ENCODE data around the gene DIO3.
A peak's percentile ranks its signal among the peaks of the same experiment; 100 is the strongest.
"Not testable (repeated sequence)": the region's sequence is repeated elsewhere in the genome, so short reads cannot be mapped to it uniquely, and the experiment has no call there.

The DIO3 gene

GRCh38 chr14:101559250-101559623, 2.1 kb upstream of the DIO3 start:
- no peak for DNase-seq (ENCODE audit: low spot score)

DNA sequence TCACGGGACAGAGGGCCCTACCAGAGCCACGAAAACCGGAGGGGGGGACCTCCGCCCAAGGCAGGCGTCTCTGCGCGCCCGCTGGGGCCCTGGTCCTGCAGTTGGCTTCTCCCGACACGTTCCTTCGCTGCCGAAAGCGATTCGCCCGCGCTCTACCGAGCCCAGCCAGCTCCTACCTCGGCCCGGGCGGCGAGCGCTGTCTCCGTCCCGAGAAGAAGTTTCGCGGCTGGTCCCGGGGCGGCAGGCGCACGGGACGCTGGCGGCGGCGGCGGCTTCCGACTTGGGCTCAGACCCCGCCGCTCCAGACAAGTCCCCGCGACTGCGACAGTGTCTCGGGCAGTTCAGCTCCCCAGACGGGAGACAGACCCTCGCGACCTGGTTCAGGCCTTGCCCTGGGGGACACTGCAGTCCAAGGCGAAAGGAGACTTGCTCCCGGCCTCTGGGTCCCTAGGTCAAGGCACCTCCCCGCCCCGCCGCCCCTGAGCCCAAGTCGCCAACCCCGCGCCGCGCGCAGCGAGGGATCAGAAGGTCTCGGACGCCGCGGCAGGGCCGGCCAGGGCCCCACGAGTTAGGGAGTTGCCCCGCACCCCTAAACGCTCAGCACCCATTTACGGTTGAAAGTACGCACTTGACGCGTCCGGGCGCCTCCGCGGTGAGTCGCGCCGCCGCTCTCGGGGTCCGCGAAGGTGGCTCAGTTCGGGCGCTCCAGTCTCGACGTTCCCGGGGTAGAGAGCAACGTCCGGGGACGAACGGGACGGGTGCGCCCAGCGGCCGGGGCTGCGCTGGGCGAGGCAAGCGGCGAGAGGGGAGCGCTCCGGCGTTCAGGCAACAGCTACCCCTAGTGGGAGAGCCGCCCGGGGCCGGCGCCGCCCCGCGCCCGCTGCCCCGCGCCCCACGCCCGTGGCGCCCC, 1.4 kb upstream of the DIO3 start:
- DNase-seq (ENCODE audit: low spot score): peak; percentile 84

DNA sequence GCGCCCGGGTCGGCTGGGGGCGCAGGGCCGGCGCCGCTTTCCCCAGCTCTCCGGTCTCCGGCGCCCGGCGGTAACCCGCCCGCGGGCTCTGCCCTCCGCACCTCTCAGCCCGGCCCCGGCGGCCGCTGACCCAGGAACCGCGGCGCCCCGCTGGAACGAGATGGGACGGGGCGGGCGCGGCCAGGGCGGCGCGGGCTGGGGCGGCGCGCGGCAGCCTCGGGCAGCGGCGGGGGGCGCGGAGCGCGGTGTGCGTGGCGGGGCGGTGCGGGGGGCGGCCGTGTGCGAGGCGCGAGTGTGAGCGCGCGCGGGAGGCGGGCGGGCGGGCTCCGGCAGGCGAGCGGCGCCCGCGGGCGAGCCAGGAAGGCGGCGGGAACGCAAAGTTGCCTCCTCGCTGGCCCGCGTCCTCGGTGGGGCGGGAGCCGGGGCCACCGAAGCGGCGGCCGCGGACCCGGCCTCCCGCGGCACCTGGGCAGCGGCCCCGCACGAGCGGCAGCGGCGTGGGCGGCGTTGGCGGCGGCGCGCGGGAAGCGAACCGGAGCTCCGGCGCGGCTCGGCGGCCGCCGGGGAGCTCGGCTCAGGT, 671 bp upstream of the DIO3 start:
- no peak for DNase-seq (ENCODE audit: low spot score)

- no peak for DNase-seq (ENCODE audit: low spot score)
Measured at GRCh38 chr14:101561897-101562490, 699 bp downstream of the DIO3 start.

- no peak for DNase-seq (ENCODE audit: low spot score)
Measured at GRCh38 chr14:101562659-101563351, 1.5 kb downstream of the DIO3 start.

DNA sequence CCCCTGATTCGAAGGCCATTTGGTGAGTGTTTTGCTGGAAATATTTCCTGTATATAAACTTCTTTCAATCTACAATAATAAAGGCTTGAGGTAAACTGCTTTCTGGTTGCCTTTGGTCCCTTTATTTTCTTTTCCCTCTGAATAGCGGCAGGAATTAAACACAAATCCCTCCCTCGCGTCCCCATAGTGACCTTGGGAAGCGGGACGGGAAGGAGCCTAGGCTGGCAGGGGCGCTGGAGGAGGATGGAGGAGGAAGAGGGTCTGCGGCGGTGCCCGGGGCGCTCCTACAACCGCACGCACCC, 2.0 kb downstream of the DIO3 start:
- no peak for DNase-seq (ENCODE audit: low spot score)

- DNase-seq (ENCODE audit: low spot score): no peak
Measured at GRCh38 chr14:101563654-101564443, 2.6 kb downstream of the DIO3 start.

GRCh38 chr14:101564444-101564776, 3.1 kb downstream of the DIO3 start:
- DNase-seq (ENCODE audit: low spot score): no peak

GRCh38 chr14:101564819-101565698, 3.8 kb downstream of the DIO3 start:
- DNase-seq (ENCODE audit: low spot score): no peak

DNA sequence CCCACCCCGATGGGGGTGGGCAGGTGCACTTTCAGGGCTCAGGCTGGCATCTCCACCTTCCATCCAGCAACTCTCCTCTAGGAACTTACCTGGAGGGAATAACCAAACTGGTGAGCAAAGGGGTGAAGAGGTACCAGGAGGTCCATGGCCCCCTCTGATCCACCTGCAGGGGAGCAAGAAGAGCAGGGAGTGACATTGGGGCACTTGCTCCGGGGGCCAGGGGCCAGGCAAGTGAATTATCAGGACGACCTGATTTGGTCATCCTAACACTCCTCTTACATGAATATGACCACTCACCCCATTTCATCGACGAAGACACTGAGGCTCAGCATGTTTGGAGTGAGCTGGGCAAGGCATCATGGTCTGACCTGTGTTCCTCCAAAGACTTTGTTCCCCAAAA, 6.0 kb downstream of the DIO3 start:
- DNase-seq (ENCODE audit: low spot score): no peak

DNA sequence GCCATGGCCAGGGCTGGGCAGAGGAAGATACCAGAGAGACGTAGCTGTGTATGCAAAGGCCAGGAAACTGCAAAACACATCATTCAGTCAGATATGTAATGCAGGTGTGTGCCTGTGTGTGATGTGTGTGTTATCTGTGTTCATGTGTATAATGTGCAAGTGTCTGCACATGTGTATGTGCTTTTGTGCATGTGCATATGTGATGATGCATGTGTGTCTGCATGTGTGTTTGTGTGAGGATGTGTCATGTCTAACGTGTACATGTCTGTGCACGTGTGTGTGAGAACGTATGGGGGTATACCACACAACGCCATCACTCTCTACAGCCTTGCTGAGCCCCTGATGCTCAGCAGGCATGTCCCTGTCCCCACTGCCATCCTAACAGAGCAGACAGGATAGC, 9.7 kb downstream of the DIO3 start:
- no peak for DNase-seq (ENCODE audit: low spot score)

DNA sequence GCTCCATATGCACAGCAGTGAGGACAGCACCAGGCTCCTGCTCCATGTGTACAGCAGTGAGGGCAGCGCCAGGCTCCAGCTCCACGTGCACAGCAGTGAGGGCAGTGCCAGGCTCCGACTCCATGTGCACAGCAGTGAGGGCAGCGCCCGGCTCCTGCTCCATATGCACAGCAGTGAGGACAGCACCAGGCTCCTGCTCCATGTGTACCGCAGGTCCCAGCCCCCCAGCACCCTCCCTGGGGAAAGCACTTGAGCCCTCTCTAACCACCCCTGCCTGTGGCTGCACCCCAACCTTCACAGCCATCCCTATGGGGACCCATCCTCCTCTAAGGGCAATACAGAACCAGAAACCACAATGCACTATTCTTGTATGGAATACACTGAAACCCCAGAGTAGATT, 11.2 kb downstream of the DIO3 start:
- DNase-seq (ENCODE audit: low spot score): not testable (repeated sequence)

- no peak for DNase-seq (ENCODE audit: low spot score)
Measured at GRCh38 chr14:101573289-101573688, 12.0 kb downstream of the DIO3 start.

DNA sequence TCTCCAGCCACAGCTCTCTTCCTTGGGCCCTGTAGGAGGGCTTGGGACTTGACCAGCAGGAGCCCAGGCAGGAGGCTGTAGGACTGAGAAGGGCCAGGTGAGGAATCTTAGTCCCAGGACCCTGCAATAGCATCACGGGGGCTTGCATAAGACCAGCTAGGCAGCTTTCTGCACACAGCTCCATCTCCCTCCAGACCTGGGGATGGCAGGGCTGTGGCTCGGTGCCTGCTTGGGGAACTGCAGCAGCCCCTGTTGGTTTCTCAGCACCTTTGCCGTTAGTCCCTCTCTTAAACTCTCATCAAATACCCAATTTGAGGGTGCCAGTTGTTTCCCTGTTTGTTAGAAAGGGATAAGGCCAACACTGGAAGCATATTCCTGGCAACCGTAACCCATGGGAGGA, 14.3 kb downstream of the DIO3 start:
- no peak for DNase-seq (ENCODE audit: low spot score)

DNA sequence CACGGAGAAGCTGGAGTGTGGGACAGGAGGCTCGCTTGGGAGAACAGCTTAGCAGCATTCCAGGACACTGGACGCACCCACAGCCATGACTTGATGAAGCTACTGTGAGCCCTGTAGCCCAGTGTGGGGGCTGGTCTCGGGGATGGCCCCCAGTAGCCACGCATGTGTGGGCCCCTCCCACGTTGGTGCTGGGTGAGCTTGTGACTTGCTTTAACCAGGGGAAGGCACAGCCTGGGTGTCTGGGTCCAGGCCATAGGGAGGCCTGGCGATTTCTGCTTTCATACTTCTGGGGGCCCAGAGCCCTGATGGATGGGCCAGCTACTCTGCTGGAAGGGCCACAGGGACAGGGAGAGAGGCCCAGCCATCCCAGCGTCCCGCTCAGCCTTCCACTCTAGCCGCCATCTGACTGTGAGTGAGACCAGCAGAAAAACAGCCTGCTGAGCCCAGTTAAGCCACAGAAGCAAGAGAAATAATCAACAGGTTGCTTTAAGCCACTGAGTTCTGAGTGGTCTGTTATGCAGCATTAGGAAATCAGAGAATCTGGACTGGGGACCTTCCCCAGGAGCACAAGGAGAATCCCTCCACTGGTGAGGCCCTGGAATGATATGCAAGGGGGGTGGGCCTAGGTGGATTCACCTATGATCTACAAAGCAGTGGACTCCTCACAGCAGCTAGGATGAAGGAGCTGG, 16.1 kb downstream of the DIO3 start:
- DNase-seq (ENCODE audit: low spot score): no peak

DNA sequence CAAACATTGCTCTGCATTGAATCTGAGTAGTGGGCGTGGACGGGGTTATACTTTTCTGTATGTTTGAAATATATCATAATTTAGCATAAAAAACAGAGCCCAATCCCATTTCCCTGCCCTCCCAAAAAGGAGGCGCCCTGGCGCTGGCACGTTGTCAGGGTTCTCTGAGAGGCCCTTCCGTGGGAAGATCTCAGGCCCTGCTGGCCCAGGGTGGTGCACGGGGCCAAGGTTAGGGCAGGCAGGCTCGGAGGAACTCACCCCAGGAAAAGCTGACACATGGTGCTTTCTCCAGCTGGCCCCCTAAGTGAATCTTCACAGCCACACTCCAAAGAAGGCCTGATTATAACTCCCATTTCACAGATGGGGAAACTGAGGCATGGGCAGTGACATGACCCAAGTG, 17.2 kb downstream of the DIO3 start:
- DNase-seq (ENCODE audit: low spot score): no peak

DNA sequence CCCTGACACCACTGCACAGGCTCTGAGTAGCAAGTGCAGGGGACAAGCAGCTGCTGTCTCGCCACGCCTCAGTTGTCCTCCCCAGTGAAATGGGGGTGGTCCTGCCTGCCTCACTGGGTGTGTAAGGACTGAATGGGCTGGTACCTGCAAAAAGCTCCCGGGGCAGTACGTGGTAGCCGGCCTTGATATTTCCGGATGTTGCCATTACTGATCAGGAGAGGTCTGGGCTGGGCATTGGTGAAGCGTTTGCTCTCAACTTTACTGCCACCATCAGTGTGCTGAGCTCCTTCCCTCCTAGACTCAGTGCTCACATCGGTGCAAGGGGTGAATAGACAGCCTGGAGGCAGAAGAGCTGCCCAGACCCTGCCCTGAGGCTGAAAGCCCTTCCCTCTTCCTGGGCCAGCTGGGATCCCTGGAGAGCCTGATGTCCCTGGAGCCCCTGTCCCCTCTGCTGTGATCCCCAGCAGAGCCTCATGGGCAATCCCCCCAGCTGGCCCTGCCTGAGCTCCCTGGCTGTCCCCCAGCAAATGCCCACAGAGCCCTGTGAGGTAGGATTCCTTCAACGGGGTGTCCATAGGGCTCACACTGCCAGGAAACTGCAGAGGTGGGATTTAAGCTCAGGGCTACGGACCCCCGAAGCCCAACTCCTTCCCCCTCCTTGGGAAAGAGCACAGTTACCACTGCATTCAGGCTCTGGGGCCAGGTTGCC, 18.2 kb downstream of the DIO3 start:
- DNase-seq (ENCODE audit: low spot score): no peak

GRCh38 chr14:101581806-101582205, 20.5 kb downstream of the DIO3 start:
- DNase-seq (ENCODE audit: low spot score): no peak

DNA sequence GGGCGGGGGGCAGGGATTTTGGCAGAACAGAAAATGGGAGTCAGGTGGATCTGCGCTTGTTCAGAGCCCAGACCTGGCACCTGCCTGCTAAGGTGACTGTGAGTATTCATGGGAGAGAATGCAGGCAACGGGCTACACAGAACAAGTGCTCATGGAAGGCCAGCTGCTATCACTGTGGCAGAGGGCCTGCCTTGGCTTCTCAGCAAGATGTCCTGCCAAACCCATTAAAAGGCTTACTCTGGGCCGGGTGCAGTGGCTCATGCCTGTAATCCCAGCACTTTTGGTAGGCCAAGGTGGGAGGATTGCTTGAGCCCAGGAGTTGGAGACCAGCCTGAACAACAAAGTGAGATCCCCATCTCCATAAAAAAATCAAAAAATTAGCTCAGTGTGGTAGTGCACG, 21.0 kb downstream of the DIO3 start:
- DNase-seq (ENCODE audit: low spot score): no peak
